GM19372 (cell line): Measurements from ENCODE around the gene AOPEP.

ENCODE experiments used
- ATAC-seq: cut with Tn5 transposase; IDR thresholded peaks from one replicate; pipeline ENCODE4 v1.9.1; 2021; ENCODE audit warnings: mild to moderate bottlenecking, low read depth, moderate library complexity; ENCODE audit not compliant: unreplicated experiment

Gene AOPEP

DNA sequence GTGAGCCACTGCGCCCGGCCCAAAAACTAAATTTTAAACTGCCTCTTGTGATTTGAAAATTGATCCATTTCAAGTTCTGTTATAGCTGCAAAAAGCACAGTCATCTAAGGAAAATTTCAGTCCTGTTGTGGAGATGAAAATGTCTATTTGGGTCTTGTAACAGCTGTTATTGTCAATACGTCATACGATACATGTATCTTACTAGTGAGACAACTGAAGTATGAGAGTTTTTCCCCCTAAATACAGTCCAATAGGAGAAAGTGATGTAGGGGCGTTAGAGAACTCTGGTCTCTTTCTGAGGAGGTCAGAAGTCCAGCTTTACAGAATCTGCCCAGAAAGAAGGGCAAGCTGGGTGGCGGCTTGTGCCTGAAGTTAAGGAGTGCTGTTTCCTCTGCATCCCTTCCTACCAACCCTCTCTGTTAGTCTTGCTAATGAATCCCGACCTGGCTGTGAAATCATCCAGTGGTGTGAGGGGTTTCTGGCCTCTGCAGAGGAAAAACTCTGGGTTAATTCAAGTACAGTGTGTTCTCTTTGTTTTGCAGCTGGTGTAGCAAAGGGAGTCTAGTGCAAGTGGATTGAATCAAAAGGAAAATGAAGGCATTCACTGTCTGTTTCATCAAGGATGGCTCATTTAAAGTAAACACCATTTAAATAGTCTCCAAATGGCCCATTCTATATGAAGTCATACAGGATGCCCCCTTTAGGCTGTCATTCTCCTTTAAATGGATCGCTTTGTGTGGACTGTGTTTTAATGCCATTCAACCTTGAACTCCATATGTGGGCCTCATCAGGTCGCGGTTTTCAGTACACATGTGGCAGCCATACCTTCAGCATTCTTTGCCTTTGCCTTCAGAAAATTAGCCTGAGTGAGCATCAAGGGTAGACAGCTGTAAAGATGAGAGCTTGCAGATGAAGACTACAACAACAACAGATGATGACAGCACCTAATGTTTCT, 59.0 kb downstream of the AOPEP start:
- no peak for ATAC-seq

DNA sequence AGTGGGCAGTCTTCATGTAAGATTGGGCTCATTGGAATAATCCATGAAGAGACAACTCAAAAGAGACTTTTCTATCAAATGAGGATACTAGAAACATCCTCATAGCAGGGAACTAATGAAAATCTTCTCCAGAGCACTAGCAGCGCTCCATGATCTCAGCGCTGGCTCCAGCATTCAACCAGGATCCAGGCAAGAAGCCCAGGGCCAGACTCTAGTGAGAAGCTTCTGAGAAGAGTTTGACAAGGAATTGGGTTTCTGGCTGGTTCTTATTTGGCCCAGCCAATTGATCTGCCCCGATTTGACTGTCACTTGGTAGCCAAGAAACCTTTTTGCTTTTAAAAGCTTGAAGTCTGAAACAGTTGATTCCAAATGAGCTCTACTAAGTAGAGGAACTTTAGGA, 60.1 kb downstream of the AOPEP start:
- ATAC-seq, result no peak

DNA sequence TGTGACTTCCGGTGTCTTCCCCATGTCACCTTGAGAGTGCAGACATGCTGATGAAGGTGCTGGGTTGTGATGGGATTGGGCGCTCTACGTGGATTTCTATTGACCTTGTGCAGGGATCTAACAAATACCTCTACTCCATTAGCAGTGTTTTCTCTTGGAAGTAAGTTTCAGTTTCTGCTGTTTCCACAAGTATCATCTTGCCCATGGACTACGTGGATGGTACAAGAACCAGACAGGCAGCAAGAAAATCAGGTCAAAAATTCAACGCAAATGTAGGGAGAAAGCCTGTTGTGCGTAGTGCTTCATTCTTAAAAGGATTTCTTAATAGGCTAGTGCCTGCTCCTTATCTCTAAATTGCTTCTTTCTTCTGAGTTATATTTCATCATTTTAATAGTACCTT, 60.8 kb downstream of the AOPEP start:
- no peak for ATAC-seq

DNA sequence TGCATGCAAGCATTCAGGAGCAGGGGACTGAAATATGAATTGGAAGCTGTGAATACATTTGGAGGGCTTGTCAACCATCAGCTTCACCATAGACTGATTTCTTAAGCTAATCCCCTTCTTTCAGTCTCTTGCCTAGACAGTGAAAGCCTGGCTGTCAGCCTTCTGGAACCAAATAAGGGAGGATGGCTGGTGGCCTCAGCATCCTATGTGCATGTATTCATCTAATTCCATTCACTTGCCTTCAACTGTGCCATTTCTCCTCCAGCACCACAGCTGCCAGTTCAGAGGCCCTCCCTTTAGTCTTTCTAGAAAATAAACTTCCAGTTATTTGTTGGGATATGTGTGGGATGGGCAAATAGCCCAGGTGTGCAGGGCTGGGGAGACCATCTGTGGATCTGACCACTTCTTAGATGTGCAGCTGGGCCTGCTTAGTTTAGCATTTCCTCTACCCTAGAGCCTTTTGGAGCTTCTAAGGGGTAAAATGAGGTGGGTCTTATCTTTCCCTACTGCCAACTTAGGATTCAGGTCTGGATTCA, 62.1 kb downstream of the AOPEP start:
- ATAC-seq, result no peak

DNA sequence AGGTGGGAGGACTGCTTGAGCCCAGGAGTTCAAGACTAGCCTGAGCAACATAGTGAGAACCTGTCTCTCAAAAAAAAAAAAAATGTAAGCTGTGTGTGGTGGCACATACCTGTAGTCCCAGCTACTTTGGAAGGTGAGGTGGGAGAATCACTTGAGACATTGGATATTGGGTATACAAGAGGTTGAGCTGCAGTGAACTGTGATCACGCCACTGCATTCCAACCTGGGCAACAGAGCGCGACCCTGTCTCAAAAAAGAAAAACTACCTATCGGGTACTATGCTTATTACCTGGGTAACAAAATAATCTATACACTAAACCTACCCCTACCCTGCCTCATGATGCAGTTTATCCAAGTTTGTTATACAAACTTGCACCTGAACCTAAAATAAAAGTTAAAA, 64.9 kb downstream of the AOPEP start:
- no peak for ATAC-seq

DNA sequence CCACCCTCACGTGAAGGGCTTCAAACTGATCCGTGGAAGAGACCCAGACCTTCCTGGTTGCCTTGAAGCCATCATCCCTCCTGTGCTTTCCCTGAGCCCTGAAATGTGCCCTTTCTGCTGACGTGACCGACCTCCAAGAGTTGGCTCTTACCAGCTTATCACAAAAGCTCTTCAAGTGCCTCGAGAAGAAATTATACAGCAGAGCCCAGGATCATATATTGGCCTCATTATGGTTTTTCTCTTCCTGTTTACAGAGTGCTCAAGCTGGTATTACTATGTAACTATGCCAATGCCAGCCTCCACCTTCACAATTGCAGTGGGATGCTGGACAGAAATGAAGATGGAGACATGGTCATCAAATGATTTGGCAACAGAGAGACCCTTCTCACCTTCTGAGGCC, 66.0 kb downstream of the AOPEP start:
- no peak for ATAC-seq

DNA sequence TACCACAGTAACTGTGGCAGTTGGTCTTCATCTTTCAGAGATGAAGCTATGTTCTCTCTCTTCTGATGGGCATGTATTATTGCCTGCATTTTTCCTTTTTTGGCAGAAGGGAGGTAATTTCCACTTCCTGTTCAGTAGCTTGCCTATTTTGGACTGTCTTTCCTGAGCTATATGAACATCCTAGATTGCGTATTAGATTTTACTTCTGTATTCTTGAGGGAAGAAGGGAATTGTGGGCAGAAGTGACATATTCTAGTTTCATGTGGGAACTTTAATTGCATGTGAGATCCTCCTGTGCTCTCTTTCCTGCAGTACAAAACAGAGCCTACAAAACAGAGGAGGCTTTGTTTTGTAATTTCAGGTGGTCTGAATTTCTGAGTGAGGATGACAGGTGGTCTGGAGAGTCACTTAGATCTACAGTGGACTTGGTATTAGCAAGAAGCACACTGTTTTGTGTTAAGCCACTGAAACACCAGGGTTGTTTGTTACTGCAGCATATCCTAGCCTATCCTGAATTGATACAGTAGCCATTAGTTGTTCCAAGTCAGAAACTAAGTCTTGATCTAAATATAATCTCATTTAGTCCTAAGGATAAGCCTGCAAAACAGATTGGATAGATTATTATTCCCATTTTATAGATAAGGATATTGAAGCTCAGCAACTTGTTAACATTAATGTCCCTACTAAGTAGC, 68.1 kb downstream of the AOPEP start:
- no peak for ATAC-seq

DNA sequence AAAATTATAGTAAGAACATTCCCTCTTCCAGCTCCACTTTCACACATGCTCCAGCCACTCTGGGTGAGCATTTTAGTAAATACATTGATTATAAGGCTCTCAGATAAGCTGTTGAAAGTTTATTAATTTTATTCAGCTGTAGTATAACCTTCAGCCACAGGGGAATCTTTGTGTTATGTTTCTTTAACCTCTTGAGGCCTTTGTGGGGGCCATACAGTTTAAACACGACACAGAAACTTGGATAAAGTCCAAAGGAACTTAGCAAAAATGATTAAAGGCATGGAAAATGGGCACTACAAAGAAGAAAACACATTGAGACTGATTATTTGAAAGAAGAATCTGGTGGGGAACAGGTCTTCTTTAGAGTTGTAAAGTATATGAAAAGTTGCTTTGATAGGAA, 70.2 kb downstream of the AOPEP start:
- no peak for ATAC-seq

DNA sequence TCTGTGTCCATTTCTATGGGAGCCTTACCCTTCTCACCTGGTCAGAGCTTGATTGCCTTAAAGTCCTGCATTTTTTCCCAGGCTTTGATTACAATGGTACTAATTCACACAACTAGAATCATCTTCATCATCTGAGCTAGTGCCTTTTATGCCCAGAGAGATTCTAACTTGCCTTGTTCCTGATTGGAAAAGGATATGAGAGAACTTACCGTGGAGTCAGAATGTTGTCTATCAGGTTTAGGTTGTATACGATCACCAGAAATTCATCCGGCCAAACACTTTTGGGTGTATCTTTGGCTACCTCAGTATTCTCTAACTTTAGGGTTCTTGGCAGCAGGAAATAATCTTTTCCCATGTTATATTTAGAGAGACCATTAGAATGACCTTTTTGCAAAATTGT, 71.7 kb downstream of the AOPEP start:
- no peak for ATAC-seq

DNA sequence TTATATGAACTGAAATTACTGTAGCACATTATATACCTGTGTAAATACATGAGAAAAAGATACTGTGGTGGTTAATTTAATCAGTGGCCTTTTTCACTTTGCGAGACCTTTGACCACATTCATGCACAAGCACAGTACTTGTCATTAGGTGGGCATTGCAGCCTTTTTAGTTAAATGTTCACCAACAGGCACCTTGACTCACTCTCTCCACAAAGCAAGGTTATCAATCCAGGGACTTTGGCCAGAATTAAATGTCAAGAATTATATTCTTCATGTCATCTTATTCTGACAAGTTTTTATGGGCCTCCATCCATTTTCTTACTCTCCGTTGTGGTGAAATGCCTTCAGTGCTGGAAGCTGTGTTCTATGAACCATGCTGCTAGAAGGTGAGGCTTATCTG, 72.2 kb downstream of the AOPEP start:
- no peak for ATAC-seq

DNA sequence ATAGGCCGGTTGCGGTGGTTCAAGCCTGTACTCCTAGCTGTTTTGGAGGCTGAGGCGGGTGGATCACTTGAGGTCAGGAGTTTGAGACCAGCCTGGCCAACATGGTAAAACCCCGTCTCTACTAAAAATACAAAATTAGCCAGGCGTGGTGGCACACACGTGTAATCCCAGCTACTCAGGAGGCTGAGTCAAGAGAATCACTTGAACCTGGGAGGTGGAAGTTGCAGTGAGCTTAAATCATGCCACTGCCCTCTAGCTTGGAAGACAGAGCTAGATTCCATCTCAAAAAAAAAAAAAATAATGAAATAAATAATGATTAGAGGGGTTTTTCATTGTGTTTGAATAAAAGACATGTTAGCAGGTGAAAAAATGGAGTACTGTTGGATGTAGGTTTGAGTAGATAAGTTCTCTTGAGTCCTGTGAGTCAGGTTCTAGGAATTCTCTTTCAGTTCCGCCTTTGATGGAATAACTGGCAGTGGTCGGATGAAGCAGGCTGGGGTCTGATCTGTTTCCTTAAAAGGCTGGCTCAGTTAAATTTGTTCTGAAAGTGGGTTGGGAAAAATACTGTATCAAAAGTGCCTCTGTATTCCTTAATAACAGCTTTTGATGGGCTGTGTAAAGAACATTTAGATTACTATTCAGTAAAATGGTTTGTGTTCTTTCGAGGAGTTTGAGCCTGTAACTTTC, 73.2 kb downstream of the AOPEP start:
- ATAC-seq, result no peak

DNA sequence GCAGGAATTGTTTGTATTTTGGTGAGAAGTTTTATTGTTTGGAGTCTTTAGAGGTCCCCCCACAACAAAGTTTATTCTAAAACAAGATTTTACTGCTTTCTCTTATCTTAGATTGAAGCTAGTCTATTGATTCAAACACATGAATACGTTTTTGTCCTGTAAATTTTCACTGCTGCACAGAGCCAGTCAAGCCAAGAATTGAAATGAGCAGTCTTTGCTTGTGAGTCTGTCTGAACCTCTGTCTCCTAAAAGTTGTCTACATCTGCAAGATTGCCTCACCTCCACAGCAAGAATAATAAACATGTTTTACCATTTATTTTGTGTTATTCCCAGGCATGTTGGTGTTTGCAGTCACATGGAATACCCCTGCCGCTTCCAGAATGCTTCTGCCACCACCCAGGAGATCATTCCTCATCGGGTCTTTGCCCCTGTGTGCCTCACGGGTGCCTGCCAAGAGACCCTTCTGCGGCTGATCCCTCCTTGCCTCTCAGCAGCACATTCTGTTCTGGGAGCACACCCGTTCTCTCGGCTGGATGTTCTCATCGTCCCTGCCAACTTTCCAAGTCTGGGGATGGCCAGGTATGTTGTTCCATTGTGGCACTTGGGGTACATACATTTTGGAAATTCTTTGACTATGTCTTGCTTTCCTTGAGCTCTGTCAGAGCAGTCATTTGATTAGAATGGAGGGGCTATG, 74.1 kb downstream of the AOPEP start:
- no peak for ATAC-seq

DNA sequence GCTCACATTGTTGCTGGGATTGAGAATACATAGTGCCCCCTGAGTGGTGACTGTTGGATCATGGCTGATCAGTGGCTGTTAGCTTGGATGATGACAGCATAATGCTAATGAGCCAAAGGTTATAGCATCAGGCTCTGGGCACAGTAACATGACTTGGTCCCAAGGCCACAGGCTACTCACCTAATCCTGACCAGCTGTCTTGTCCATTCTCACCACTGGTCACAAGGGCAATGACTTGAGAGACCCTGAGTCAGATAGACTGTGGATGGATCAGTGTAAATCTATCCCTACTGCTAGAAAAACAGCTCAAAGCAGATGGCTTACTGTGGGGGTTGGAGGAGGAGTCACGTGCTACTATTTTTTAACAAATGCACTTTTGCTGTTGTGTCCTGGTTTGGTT, 74.7 kb downstream of the AOPEP start:
- no peak for ATAC-seq

DNA sequence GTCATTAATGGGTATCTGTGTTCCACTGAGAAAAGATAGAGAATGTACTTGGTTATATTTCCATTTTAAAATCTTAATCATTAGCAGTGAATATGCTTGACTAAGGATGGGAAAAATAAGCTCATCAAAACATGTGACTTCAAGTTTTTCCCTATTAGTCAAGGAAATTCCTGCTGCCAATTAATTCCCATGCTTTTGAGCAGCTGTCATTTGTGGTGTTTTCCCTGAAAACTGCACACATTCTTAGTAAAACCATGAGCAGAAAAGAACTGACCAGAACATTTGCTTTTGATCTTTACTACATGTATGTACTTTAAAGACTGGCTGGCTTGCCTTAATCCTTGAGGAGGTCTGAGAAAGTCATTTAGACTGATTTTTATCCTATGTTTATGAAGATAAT, 75.2 kb downstream of the AOPEP start:
- no peak for ATAC-seq

DNA sequence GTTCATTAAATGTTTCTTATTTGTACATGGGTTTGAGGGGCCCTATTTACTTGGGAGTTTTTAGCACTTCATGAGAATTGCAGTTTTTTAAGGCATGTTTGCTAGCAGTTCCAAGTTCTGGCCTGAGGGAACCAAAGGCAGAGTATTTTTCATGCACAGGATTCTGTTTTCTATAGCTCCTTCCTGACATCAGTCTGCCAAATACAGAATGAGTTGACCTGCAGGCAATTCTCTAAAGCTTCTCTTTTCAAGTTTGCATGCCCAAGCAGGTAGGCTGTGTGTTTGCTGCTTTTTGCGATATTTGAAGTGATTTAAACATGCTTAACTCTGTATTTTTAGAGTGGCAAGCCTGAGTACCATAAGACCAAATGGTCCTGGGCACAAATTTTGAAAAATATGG, 75.8 kb downstream of the AOPEP start:
- no peak for ATAC-seq

DNA sequence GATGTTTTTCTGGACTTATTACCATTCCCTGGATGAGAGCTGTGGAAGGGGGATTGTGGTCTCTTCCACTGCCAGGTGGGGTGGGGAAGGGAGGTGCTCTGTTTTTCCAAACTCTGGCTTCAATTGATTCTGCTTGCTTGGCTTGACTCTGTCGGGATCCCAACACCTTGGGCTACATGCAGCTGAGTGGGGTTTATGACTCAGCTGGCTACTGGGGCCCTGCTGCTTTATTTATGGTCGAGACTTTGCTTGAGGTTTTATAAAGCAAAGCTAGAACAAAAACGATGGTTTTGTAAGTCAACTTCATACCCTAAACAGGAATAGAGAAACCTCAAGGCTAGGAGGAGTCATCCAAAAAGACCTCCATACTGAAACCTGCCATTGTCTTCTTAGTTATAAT, 76.3 kb downstream of the AOPEP start:
- no peak for ATAC-seq

DNA sequence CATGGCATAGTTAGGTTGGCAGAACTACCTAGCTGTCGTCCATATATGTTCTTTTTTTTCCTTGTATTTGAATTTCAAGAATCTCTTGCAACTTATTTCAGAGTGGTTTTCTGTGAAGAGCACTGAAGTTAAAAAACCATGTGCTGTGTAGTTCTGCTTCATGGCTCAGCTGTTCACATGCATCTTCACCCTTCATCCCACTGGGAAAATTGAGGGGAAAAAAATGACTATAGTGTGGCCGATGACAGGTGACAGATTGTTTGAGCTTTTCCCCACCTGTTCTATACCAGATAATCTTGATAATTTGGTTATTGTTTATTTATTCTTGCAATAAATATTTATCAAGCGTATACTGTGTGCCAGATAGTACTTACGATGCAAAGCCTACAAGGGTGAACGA, 77.8 kb downstream of the AOPEP start:
- no peak for ATAC-seq

DNA sequence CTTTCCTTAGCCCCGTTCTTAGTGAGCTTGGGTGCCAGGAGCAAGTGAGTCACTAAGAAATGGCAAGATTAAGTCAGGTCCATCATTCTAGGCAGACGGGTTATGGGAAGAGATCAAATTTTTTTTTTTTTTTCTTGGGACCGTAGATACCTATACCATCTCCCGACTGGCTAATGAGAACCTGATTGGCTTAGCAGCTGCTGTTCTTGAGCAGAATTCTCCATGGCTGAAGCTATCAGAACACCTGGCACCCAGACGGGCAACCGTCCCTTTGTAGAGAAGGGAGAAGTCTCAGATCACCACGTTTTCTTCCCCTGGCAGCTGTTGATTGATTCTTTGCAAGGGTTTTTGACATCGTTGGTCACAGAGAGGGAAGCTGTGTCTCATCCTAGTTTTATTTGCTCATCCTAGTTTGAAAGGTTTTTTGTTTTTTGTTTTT, 78.6 kb downstream of the AOPEP start:
- ATAC-seq, result no peak

DNA sequence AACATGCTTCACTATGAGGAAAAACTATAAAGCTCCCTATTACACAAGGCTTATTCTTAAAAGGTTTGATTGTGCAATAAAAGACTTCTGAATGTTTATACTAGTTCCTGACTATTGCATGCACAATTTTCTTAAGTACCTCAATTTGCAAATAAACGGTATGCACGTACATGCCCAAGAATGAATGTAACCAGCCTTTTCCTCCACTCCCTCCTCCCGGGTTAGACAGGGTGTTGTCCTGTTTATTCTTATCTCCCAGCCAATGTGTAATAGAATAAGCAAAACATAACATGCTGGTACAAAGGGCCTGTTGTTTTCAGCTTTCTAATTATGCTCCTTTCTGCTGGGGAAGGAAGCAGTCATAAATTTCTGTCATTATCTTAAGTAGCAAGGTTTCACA, 79.1 kb downstream of the AOPEP start:
- no peak for ATAC-seq

DNA sequence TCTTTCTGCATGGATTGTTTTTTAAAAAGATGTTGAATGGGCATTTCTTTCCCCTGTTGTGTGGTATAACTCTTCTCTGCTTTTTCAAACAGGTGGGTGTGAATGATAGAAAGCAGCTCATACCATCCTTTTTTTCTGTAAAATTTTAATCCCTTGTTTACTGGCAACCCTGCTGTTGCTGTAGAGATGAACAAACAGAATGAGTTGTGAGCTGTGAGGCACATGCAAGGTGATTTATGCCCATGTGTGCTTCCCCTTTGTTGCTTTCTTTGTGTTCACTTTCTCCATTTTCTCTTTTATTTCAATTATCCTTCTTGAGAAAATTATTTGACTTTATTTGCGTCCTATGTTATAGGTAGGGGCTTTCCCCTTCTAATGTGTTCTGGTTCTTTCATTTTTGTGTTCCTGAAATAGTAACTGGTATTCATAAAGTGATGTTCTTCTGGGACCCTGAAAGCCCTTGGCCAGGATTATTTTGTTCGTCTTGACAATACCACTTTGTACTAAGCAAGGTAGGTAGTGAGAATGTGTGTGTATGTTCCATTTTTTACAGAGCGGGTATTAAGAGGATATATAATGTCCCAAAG, 79.9 kb downstream of the AOPEP start:
- ATAC-seq, result no peak
